PC-3 (cell line): Measurements from ENCODE around the gene SPACA4. TPM values are rescaled to one million over a fixed set of nuclear protein-coding genes. Genes with fewer than 3 reads are reported as not detected.

Source experiments
- ATAC-seq: fragments of 200-7000 bp; cut with Tn5 transposase; 2 replicates; pipeline ENCODE4 v1.9.1; 2020; ENCODE audit warnings: mild to moderate bottlenecking, moderate library complexity
- BruUV-seq: library from RNA; stranded (reverse); fragments of 400-500 nt; replicated peaks from 2 replicates; lab custom pipeline; 2021; lab: Mats Ljungman, UMichigan
- CTCF ChIA-PET: fragments of 300-600 bp; sonication (Branson Sonifier 250); formaldehyde crosslinking; loops from one replicate; lab custom pipeline; 2022; ENCODE audit warnings: antibody characterized with exemption; lab: Charles Lee
- POLR2A ChIA-PET: fragments of 300-600 bp; sonication (Branson Sonifier 250); formaldehyde crosslinking; loops from one replicate; lab custom pipeline; 2022; ENCODE audit warnings: antibody characterized with exemption; ENCODE audit not compliant: unreplicated experiment; lab: Charles Lee
- DNase-seq: peaks from one replicate; pipeline ENCODE4 v3.0.0-alpha.2; 2015
- H2AFZ ChIP-seq: fragments of 300-600 bp; sonication (generic); 2 replicates; pipeline ENCODE4 v1.6.0; 2016; ENCODE audit warnings: antibody characterized with exemption, low read length
- H3F3A ChIP-seq: fragments of 300-600 bp; sonication (generic); one replicate; pipeline ENCODE4 v1.6.0; 2017; ENCODE audit warnings: antibody characterized with exemption, low read length, control low read depth, mild to moderate bottlenecking; ENCODE audit not compliant: unreplicated experiment
- H3K27ac ChIP-seq: fragments of 300-600 bp; sonication (generic); 2 replicates; pipeline ENCODE4 v1.5.1; 2016; ENCODE audit warnings: mild to moderate bottlenecking, low read length
- H3K27me3 ChIP-seq: fragments of 300-600 bp; sonication (generic); 2 replicates; pipeline ENCODE4 v1.6.1; 2016; ENCODE audit warnings: low read length, mixed read lengths
- H3K36me3 ChIP-seq: fragments of 300-600 bp; sonication (generic); 2 replicates; pipeline ENCODE4 v1.6.1; 2016; ENCODE audit warnings: low read depth, mixed run types, low read length, mixed read lengths
- H3K4me1 ChIP-seq: fragments of 300-600 bp; sonication (generic); 2 replicates; pipeline ENCODE4 v1.5.1; 2016; ENCODE audit warnings: low read length; ENCODE audit not compliant: insufficient read depth
- H3K4me2 ChIP-seq: fragments of 300-600 bp; sonication (generic); 2 replicates; pipeline ENCODE4 v1.6.0; 2016; ENCODE audit warnings: low read length
- H3K4me3 ChIP-seq: fragments of 300-600 bp; sonication (generic); 2 replicates; pipeline ENCODE4 v1.5.1; 2016; ENCODE audit warnings: mild to moderate bottlenecking, low read length, mixed read lengths
- H3K79me2 ChIP-seq: fragments of 300-600 bp; sonication (generic); 2 replicates; pipeline ENCODE4 v1.6.1; 2017; ENCODE audit warnings: low read length, mixed read lengths
- H3K9ac ChIP-seq: fragments of 300-600 bp; sonication (generic); 2 replicates; pipeline ENCODE4 v1.6.0; 2016; ENCODE audit warnings: mild to moderate bottlenecking, low read length
- H3K9me2 ChIP-seq: fragments of 300-600 bp; sonication (generic); replicated peaks from 2 replicates; pipeline ENCODE4 v1.6.1; 2016; ENCODE audit warnings: mixed run types, low read length, mixed read lengths
- H3K9me3 ChIP-seq: fragments of 300-600 bp; sonication (generic); 2 replicates; pipeline ENCODE4 v1.6.1; 2016; ENCODE audit warnings: low read length, mixed read lengths
- H4K20me1 ChIP-seq: fragments of 300-600 bp; sonication (generic); 2 replicates; pipeline ENCODE4 v1.6.1; 2016; ENCODE audit warnings: low read length, mixed read lengths
- EZH2 ChIP-seq: fragments of 300-600 bp; sonication (generic); IDR thresholded peaks from one replicate; pipeline ENCODE4 v1.6.1; 2017; ENCODE audit warnings: antibody characterized with exemption, mild to moderate bottlenecking, low read length; ENCODE audit not compliant: unreplicated experiment
- EZH2phosphoT487 ChIP-seq: fragments of 300-600 bp; sonication (generic); IDR thresholded peaks from 2 replicates; pipeline ENCODE4 v1.6.1; 2018; ENCODE audit warnings: mild to moderate bottlenecking, antibody characterized with exemption, low read length, borderline replicate concordance
- intact Hi-C: fragments of 100-400 bp; cut with micrococcal nuclease; formaldehyde crosslinking; loops from 2 replicates; pipeline ENCODE4 v1.9.0; 2023
- total RNA-seq: library from RNA; depleted of rRNA; stranded (reverse); fragments of >200 nt; gene quantifications from 2 replicates; pipeline ENCODE4 v1.2.3, GENCODE V29; 2014
- TF ChIP-seq, protein P1 (sequence below): fragments of 300-600 bp; sonication (generic); conservative IDR thresholded peaks from 2 replicates; pipeline ENCODE4 v1.5.1; 2017; ENCODE audit warnings: antibody characterized with exemption, low read depth, mild to moderate bottlenecking, low read length

The SPACA4 gene
- total RNA-seq, 1 experiment from 2014 or later: not detected

DNA sequence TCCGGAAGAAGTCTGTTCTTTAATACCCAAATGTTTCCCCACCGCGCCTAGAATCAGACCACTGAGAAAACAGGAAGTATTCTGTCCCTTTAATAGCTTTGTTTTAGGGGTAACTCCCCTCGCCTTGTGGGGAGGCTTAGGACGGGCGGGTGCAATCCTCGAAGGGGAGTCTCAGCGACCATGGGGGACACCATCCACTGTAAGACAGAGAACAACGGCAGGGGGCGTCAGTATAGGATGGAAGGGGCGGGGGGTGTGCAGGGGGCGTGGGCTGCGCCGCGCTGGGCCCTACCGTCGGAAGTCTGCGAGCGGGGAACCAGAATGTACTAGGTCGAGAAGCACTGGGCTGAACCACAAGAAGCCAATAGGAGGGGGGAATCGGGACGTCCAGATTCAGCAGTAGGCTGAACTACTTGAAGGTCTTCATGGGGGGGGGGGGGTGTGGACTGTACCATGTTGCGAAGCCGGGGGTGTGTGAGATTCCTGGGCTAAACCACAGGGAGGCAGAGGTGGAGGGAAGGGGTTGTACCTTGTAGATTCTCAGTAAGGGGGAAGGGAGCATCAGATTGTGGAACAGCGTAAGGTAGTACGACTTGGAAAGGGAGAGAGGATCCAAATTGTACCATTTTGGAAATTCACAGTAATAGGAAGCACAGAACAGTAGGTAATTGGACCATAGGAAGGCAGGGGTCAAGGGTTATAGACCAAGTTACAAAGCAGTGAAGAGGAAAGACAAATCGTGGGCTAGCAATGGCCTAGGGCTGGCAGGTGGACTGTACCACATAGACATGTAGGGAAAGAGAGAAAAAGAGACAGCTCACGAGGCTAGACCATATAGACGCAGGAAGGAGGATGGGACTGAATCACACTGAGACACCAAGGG, 31.6 kb downstream of the SPACA4 start:
- Histone ChIP-seq H3K27ac (peak overlapping the region; percentile 67), H3K4me2 (peak overlapping the region; percentile 96), H3K4me1 (peaks cover 24% of the 10 kb centered on the region), H3K9me3 (no peaks in the 10 kb centered on the region), H3K9ac (peak overlapping the region; percentile 67), H3K36me3 (no peaks in the 10 kb centered on the region), H3K4me3 (peak overlapping the region; percentile 65), H3K79me2 (no peaks in the 10 kb centered on the region), H3K9me2 (no peaks in the 10 kb centered on the region), H4K20me1 (no peaks in the 10 kb centered on the region), H2AFZ (peak overlapping the region; percentile 94), H3K27me3 (no peaks in the 10 kb centered on the region), H3F3A (peaks cover 3% of the 10 kb centered on the region)
- CTCF ChIA-PET: interaction anchor here (0.7 kb wide), 1 partner anchor 52 kb away, joined by 3 read pairs; no protein-coding TSS in a partner anchor
- TF ChIP-seq EZH2phosphoT487 (no peak), EZH2 (no peak)
- TF ChIP-seq, protein P1, sequence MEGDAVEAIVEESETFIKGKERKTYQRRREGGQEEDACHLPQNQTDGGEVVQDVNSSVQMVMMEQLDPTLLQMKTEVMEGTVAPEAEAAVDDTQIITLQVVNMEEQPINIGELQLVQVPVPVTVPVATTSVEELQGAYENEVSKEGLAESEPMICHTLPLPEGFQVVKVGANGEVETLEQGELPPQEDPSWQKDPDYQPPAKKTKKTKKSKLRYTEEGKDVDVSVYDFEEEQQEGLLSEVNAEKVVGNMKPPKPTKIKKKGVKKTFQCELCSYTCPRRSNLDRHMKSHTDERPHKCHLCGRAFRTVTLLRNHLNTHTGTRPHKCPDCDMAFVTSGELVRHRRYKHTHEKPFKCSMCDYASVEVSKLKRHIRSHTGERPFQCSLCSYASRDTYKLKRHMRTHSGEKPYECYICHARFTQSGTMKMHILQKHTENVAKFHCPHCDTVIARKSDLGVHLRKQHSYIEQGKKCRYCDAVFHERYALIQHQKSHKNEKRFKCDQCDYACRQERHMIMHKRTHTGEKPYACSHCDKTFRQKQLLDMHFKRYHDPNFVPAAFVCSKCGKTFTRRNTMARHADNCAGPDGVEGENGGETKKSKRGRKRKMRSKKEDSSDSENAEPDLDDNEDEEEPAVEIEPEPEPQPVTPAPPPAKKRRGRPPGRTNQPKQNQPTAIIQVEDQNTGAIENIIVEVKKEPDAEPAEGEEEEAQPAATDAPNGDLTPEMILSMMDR: no peak
- no TSS peak for BruUV-seq
- intact Hi-C loops: loop anchor here (1.0 kb wide), 1 partner anchor 19 kb away; the partner anchor contains the start of genes RPL18 and SPHK2
- ATAC-seq: peak; percentile 18
- POLR2A ChIA-PET: interaction anchor here (0.6 kb wide), 1 partner anchor 151 kb away, joined by 20 read pairs; no protein-coding TSS in a partner anchor
- peak; percentile 85 for DNase-seq

DNA sequence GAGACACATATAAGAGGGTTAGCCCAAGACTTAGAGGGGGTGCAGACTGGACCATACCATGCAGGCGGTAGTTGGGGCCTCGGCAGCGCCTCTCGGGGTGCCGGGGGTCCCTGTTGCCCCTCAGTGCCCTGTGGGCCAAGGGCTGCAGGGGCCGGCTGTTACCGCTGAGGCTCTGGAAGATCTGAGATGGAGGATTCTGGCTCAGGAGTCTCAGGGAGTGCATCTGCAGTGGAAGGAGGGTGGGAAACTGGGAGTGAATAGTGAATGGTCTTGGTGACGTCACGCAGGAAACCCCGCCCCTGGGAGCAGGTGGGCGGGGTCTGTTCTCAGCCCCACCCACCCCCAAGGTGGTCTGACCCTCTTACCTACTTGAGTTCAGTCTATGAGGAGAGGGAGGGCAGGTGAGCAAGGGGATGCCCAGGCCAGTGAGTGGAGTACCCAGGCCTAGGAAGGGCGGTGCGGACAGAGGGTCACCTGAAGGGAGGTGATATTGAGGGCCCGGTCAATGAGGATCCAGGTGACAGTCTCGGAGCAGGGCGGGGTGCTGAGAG, 32.4 kb downstream of the SPACA4 start:
- intact Hi-C loops: no loop called here

More for the DNA sequence above, 32.4 kb downstream of the SPACA4 start:
- Histone ChIP-seq H3K9me2 (no peaks in the 10 kb centered on the region), H3K36me3 (no peaks in the 10 kb centered on the region), H3K27me3 (no peaks in the 10 kb centered on the region), H3K4me2 (no peak overlapping the region), H2AFZ (no peak overlapping the region), H3K27ac (no peak overlapping the region), H3K9me3 (no peaks in the 10 kb centered on the region), H3K4me1 (peaks cover 22% of the 10 kb centered on the region), H4K20me1 (no peaks in the 10 kb centered on the region), H3F3A (peaks cover 3% of the 10 kb centered on the region), H3K79me2 (no peaks in the 10 kb centered on the region), H3K4me3 (no peak overlapping the region), H3K9ac (no peak overlapping the region)
- POLR2A ChIA-PET: no interaction called here
- TF ChIP-seq EZH2phosphoT487 (no peak), EZH2 (no peak)
- TF ChIP-seq, protein P1: no peak
- BruUV-seq: no TSS peak
- CTCF ChIA-PET: no interaction called here
- no peak for ATAC-seq
- DNase-seq: no peak
